GM21360 (cell line): ENCODE measurements around the gene PATE2.

Source experiments
- ATAC-seq: cut with Tn5 transposase; IDR thresholded peaks from one replicate; pipeline ENCODE4 v1.9.1; 2021; ENCODE audit warnings: mild to moderate bottlenecking, moderate library complexity; ENCODE audit not compliant: unreplicated experiment

PATE2 gene

DNA sequence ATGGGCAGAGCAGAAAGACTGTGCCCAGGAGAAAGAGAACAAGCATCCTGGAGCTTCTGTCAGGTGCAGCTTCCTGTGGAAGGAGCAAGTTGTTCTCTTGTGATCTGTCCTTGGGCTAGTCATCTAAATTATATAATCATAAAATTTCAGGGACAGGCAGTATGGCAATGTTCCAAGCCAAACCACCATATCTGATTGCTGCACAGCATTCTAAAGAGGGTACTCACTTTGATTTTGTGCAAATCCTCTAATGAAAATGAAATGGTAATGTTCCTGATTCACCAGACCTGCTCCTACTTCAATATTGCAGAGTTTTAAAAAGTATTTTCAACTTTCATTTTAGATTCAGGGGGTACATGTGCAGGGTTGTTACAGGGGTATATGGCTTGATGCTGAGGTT lies at the start of gene PATE2:
Gene PATE2, minus strand, starts transcription at position 101 of the 400 bp plus-strand sequence. Its CDS starts 55 bp downstream, at position 46.
- ATAC-seq, result no peak

- ATAC-seq, result no peak
These were observed 29.3 kb upstream of the PATE2 start for GRCh38 chr11:125807909-125808308.

GRCh38 chr11:125802387-125802786 lies 23.8 kb upstream of the PATE2 start:
- ATAC-seq, result no peak

DNA sequence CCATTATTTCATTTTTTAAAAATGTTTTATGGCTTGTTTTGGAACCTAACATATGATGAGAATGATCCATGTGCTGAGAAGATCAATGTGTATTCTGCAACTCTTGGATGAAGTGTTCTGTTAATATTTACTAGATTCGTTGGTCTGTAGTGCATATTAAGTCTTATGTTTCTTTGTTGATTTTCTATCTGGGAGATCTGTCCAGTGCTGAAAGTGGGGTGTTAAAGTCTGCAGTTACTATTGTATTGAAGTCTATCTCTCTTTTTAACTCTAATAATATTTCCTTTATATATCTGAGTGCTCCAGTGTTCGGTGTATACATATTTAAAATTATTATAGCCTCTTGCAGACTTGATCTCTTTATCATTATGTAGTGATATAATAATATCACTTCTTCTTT lies 21.2 kb upstream of the PATE2 start:
- no peak for ATAC-seq

GRCh38 chr11:125797641-125798040 lies 19.0 kb upstream of the PATE2 start:
- ATAC-seq, result no peak

- ATAC-seq, result no peak
These were observed 12.2 kb upstream of the PATE2 start for GRCh38 chr11:125790825-125791224.

- ATAC-seq, result no peak
These were observed 9.2 kb upstream of the PATE2 start, which contains the start of gene PATE3 for GRCh38 chr11:125787827-125788226. TSS of gene PATE3 (plus strand) at chr11:125788127. CDS start at chr11:125788152, 25 bp downstream.

GRCh38 chr11:125784678-125785077 lies 6.0 kb upstream of the PATE2 start:
- no peak for ATAC-seq

DNA sequence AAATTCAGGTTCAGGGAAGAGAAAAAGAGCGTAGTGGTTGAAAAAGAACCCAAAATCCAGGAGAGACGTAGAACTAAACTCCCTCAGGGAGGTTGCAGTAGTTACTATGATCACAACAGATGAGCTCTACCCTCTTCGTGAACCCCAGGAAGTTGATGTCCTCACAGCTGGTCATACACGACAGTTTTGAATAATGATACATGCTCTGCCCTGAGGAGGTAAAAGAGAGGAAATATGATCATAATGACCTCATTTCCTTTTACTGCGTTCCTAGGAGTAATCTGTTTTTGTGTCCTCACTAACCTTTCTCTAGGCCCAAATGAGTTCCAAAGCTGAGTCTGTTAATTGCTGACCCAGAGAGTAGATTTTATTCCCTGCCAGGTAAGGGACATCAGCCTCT lies 1.3 kb downstream of the PATE2 start:
- no peak for ATAC-seq

GRCh38 chr11:125773516-125773915 lies 5.1 kb downstream of the PATE2 start:
- ATAC-seq, result no peak

DNA sequence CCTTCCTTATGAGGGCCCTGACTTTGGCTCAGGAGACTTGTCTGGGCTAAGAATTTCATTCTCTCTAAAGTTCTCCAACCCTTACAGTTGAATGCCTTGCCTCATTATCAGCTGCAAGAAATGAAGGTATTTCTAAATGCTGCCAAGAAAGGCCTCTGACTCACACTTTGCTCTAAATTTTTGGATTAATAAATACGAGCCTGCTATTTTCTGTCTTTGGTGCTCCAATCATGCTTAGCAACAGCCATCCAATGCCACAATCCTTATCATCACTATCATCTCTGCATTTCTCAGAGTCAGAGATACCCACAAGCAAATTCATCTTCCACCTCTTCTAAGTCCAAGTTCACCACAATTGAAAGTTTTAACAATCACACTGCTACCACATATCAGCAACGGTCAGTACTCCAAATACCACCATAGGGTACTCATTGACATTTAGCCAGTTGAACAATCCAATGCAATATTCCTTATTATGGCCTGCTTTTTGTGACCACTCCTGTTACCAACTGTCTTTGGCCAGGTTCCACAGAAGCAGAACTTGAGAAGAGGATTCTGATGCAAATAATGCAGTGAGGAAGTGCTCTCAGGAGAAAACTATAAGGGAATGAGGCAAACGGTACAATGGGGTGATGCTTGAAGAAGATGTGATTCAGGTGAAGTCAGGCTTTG lies 5.7 kb downstream of the PATE2 start:
- ATAC-seq, result no peak

GRCh38 chr11:125770583-125770982 lies 8.0 kb downstream of the PATE2 start:
- ATAC-seq, result no peak

DNA sequence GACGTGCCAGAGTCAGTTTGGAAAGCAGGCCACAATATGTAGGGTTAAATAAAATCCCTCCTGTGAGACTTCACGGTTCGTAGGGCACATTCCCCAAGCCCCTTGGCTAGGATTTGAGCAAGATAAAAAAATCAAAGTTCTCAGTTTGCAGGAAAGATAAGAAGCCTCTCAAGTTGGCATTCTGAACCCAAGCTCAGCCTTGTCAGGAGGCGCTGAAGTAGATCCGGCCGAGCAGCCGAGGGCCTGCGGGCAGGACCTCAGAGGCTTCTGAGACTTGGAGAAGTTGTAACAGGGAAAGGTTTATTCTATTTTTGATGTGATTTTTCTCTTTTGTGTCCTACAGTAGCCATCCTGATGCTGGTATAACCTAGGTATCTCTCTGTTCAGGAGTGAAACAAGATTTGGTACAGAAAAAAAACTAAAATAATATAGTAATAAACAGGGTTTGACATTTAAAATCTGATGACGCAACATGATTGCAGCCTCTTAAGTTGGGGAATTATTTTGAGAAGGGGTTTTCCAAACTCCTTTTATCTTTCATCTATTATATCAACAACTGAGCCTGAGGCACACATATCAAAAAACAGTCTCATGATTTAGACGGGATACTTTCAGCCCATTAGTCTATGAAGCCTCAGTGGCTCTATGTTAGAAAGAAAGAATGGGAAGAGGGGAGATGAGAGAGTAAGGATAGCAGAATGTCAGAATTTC lies 10.1 kb downstream of the PATE2 start:
- ATAC-seq, result no peak

- no peak for ATAC-seq
These were observed 12.4 kb downstream of the PATE2 start for GRCh38 chr11:125766251-125766650.

GRCh38 chr11:125763483-125763882 lies 15.1 kb downstream of the PATE2 start:
- no peak for ATAC-seq

- ATAC-seq, result no peak
These were observed 16.2 kb downstream of the PATE2 start for GRCh38 chr11:125762445-125762844.

- no peak for ATAC-seq
These were observed 22.6 kb downstream of the PATE2 start for GRCh38 chr11:125756050-125756449.

DNA sequence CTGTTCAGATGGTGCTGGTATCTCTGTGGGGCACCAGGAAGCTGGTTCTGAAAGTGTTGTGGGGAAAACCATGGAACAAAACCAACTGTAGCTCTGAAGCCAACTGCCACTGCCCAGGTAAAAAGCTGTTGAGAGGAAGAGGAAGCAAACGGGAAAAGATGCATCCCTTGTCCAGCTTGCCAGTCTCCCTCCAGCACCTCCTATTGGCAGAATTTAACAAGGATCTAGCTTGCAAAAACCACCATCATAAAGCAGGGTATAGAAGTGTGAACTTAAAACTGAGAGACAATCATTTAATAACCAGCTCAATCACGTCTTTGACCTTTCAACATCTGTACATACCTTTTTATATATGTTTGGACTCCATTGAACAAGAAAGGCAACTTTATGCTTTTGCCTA lies 28.0 kb downstream of the PATE2 start:
- ATAC-seq, result no peak

DNA sequence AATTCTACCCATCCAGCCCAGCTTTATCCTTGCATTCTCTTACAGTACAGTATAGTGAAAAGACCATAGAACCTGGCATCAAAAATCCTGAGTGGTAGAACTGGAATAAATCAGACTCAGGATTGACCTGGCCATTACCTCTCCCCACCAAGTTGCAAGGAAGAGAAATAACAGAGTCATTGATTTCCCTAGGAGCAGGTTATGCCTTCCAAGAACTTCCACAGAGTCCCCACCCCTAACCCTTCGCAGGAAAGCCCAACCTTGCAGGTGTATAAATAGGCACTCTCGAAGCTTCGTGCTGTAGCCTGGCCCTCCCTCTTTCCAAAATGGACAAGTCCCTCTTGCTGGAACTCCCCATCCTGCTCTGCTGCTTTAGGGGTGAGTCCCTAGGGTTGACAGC lies 32.6 kb downstream of the PATE2 start, which contains the start of gene PATE1:
Gene PATE1, plus strand, starts transcription at position 301 of the 400 bp plus-strand sequence. Its CDS starts 26 bp downstream, at position 327.
- no peak for ATAC-seq

- no peak for ATAC-seq
These were observed 34.9 kb downstream of the PATE2 start for GRCh38 chr11:125743681-125744080.

DNA sequence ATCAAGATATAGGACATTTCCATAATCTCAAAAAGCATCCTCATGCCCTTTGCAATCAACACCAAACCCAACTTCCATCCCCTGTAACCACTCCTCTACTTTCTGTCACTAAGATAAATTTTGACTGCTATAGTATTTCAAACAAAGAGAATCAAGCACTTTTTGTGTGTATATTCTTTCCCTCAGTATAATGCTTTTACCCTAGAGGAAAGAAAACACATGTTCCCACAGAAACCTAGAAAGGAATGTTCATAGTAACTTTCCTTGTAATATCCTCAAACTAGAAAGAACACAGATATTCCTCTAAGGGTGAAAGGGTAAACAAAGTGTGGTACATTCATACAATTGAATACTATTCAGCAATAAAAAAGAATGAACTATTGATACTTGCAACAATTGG lies 38.0 kb downstream of the PATE2 start:
- no peak for ATAC-seq

GRCh38 chr11:125728969-125729368 lies 49.7 kb downstream of the PATE2 start:
- ATAC-seq, result no peak
